Measurements from ENCODE around the gene ZGPAT. TPM values are rescaled to one million over a fixed set of nuclear protein-coding genes. Genes with fewer than 3 reads are reported as not detected.

Gene ZGPAT
- total RNA-seq, 1 donor from 2014 or later, result 11.7 TPM

GRCh38 chr20:63733579-63734081, 25.8 kb downstream of the ZGPAT start:
- no peak for DNase-seq (ENCODE audit: low read depth in 2 of 2)

GRCh38 chr20:63734111-63734945, 26.5 kb downstream of the ZGPAT start:
- no peak for DNase-seq (ENCODE audit: low read depth in 2 of 2)

GRCh38 chr20:63734946-63735858, 27.4 kb downstream of the ZGPAT start:
- no peak for DNase-seq (ENCODE audit: low read depth in 2 of 2)

GRCh38 chr20:63735859-63736718, 28.2 kb downstream of the ZGPAT start, which contains the start of gene LIME1:
Gene LIME1 (plus strand): TSS chr20:63736664. CDS start chr20:63737550, 886 bp downstream.
- peak in 1 of 2 donors; percentile 0 for DNase-seq (ENCODE audit: low read depth in 2 of 2)

- no peak for DNase-seq (ENCODE audit: low read depth in 2 of 2)
These were observed 29.3 kb downstream of the ZGPAT start for GRCh38 chr20:63736893-63737694.

- DNase-seq (ENCODE audit: low read depth in 2 of 2), result no peak
These were observed 29.8 kb downstream of the ZGPAT start for GRCh38 chr20:63737695-63737944.

GRCh38 chr20:63737945-63738686, 30.3 kb downstream of the ZGPAT start:
- DNase-seq (ENCODE audit: low read depth in 2 of 2), result peak in 1 of 2 donors; percentile 2

GRCh38 chr20:63738687-63739129, 30.9 kb downstream of the ZGPAT start:
- peak; percentile 36 to 52 for DNase-seq (ENCODE audit: low read depth in 2 of 2)

- peak; percentile 72 to 82 for DNase-seq (ENCODE audit: low read depth in 2 of 2)
These were observed 31.6 kb downstream of the ZGPAT start, which contains the start of gene SLC2A4RG for GRCh38 chr20:63739130-63740069. Gene SLC2A4RG (plus strand): TSS chr20:63739776. CDS start chr20:63739913, 137 bp downstream.

- peak; percentile 13 to 29 for DNase-seq (ENCODE audit: low read depth in 2 of 2)
These were observed 32.3 kb downstream of the ZGPAT start for GRCh38 chr20:63740070-63740626.

GRCh38 chr20:63740627-63741353, 33.0 kb downstream of the ZGPAT start:
- DNase-seq (ENCODE audit: low read depth in 2 of 2), result peak; percentile 84 to 93

- DNase-seq (ENCODE audit: low read depth in 2 of 2), result no peak
These were observed 33.5 kb downstream of the ZGPAT start for GRCh38 chr20:63741354-63741675.

GRCh38 chr20:63741676-63742380, 34.0 kb downstream of the ZGPAT start:
- DNase-seq (ENCODE audit: low read depth in 2 of 2), result no peak

- DNase-seq (ENCODE audit: low read depth in 2 of 2), result no peak
These were observed 34.7 kb downstream of the ZGPAT start for GRCh38 chr20:63742381-63743024.

GRCh38 chr20:63743210-63743970, 35.6 kb downstream of the ZGPAT start:
- DNase-seq (ENCODE audit: low read depth in 2 of 2), result no peak

- no peak for DNase-seq (ENCODE audit: low read depth in 2 of 2)
These were observed 36.3 kb downstream of the ZGPAT start for GRCh38 chr20:63744158-63744557.
